Left hindlimb (tissue), 1 donor: ENCODE data around the gene ZBTB48.
"Not testable (repeated sequence)": the region's sequence is repeated elsewhere in the genome, so short reads cannot be mapped to it uniquely, and the experiment has no call there.

Experiments used
- DNase-seq: peaks from one replicate; pipeline ENCODE4 v3.0.0-alpha.2; 2018

The ZBTB48 gene

GRCh38 chr1:6579374-6580118 lies at the start of gene ZBTB48:
ZBTB48 (plus strand) TSS chr1:6579994; CDS start chr1:6580610, 616 bp downstream.
- peak; percentile 99 for DNase-seq

- DNase-seq, result no peak
Measured at GRCh38 chr1:6530504-6531160, 49.2 kb upstream of the ZBTB48 start.

- no peak for DNase-seq
Measured at GRCh38 chr1:6531996-6532395, 47.8 kb upstream of the ZBTB48 start.

DNA sequence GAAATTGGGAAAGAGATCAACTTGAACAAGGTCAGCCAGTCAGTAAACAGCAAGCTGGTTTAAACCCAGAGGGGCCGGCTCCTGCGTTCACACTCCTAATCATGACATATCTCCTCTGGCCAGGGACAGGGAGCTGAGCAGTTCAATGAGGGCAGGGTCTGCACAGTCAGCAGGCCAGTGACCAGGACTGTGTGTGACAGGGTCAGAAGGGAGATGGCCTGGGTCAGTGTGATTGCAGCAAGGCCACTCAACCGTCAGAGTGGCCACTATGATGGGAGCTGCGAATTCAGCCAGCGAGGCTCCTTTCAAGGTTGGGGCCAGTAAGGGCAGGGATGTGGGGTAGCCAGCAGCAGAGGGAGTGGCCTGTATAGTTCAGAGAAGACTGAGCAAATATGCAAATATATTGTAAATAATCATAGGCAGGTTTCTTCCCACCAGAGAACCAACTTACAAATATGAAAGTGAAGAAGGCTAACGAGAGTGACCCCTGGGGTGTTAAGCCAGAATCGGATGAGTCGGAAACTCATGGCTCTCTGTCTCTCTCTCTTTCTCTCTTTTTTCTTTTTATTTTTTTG lies 45.5 kb upstream of the ZBTB48 start:
- no peak for DNase-seq

DNA sequence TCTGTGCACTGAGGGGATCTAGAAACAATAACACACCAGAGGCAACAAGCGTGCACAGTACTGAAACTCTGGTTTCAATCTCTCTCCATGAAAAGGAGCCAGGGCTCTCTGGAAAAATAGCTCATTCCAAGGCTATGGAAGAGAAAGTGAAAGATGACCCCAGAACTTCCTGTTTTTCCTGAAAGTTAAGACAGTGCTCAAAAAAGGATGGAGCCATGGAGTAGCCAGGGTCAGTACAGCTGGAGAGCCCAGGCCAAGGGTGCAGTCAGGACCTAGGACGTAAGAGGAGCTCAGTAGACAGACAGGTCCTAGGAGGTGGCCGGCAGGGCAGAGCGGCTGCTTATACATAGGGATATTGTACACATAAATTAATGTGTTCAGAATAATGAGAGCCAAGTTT lies 44.6 kb upstream of the ZBTB48 start:
- no peak for DNase-seq

DNA sequence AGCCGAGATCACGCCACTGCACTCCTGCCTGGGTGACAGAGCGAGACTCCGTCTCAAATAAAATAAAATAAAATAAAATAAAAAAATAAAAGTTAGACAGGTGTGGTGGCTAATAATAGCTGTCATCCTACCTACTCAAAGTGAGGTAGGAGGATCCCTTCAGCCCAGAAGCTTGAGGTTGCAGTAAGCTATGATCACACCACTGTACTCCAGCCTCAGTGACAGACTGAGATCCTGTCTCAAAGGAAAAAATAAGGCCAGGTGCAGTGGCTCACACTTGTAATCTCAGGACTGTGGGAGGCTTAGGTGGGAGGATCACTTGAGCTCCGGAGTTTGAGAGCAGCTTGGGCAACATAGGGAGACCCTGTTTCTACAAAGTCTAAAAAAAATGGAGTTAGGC lies 43.5 kb upstream of the ZBTB48 start:
- no peak for DNase-seq

GRCh38 chr1:6538956-6539355 lies 40.8 kb upstream of the ZBTB48 start:
- no peak for DNase-seq

GRCh38 chr1:6544831-6545230 lies 35.0 kb upstream of the ZBTB48 start:
- no peak for DNase-seq

DNA sequence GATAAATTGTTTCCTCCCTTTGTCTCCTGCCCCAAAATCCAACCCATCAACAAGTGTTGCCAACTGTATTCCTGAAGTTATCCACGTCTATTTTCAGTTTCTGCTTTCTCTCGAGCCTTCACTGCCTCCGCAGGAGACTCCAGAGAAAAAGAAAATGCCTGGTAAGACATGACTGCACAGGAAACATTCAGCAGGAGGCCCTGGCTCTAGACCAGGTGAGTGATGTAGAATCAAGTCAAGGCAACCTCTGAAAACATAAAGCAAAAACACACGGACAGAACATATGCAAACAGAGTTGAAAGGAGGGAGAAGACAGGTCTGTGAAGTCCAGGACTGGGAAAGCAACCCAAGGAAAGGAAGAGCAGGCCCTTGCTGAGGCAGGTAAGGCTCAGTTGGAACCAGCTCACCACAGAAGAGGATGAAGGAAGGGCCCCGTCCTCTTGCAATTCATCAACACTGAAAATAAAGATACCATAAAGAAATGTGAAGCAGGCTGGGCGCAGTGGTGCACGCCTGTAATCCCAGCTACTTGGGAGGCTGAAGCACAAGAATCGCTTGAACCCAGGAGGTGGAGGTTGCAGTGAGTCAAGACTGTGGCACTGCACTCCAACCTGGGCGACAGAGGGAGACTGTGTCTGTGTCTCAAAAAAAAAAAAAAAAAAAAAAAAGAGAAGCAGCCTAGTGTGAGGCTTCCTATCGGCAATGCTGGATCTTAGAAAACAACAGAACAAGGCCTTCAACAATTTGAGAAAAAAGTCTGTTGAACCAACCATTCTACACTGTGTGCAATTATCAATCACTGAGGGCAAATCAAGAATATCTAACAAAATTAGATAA lies 34.3 kb upstream of the ZBTB48 start:
- DNase-seq, result no peak

GRCh38 chr1:6546326-6546725 lies 33.5 kb upstream of the ZBTB48 start:
- DNase-seq, result no peak

- DNase-seq, result no peak
Measured at GRCh38 chr1:6547301-6547700, 32.5 kb upstream of the ZBTB48 start.

DNA sequence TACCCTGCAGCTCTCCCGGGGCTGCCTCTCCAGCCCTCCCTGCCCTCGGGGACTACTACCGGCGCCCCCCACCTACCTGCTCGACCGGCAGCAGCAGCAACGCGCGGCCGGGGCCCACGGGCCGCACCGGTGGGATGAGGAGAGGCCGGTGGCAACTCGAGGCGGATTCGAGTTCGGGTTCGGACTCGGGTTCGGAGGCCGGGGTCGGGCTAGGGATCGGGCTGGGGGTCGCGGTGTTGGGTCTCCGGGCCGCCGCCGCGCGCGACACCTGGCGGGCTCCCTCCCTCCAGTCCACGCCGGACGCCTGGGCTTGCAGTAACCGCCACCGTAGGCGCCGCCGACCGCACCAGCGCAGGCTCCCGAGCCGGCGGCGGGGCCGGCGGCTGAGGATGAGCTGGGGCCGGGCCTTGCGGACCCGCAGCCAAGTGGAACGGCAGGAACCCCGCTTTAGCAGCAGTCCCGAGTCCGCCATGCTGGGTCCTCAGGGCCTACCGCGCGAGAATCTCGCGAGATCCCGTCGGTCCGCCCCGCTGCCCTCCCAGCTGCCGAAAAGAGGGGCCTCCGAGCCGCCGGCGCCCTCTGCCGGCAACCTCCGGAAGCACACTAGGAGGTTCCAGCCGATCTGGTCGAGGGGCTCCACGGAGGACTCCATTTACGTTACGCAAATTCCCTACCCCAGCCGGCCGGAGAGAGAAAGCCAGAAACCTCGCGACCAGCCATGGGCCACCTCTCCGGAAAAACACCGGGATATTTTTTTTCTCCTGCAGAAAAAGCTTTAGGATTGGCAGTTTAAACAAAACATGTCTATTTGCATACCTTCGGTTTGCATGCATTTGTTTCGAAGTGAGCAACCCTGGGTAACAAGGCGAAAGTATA lies 25.5 kb upstream of the ZBTB48 start, which contains the start of gene NOL9:
Gene NOL9, minus strand, starts transcription at position 483 of the 876 bp plus-strand sequence. Its CDS starts 11 bp downstream, at position 472.
- peak; percentile 96 for DNase-seq

GRCh38 chr1:6554907-6555778 lies 24.7 kb upstream of the ZBTB48 start, which contains the start of gene TAS1R1:
TAS1R1 (plus strand) TSS chr1:6555307; CDS start chr1:6555374, 67 bp downstream.
- peak; percentile 64 for DNase-seq

DNA sequence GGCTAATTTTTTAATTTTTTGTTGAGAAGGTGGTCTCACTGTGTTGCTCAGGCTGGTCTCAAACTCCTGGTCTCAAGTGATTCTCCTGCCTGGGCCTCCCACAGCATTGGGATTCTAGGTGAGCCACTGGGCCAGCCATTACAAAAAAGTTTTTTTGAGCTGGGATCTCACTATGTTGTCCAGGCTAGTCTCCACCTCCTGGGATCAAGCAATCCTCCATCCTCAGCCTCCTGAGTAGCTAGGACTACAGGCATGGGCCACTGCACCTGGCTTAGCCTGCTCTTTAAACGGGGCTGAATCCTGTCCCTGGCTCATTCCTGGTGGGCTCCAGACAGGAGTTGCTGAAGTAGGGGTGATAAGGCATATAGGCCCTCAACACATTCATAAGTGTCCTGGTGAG lies 22.2 kb upstream of the ZBTB48 start:
- no peak for DNase-seq

DNA sequence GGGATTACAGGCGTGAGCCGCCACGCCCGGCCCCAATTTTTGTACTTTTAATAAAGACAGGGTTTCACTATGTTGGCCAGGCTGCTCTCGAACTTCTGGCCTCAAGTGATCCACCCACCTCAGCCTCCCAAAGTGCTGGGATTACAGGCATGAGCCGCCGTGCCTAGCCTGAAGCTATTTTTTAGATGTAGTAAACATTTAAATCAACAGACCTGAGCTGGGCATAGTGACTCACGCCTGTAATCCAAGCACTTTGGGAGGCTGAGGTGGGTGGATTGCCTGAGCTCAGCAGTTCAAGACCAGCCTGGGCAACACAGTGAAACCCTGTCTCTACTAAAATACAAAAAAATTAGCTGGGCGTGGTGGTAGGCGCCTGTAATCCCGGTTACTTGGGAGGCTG lies 20.6 kb upstream of the ZBTB48 start:
- not testable (repeated sequence) for DNase-seq

DNA sequence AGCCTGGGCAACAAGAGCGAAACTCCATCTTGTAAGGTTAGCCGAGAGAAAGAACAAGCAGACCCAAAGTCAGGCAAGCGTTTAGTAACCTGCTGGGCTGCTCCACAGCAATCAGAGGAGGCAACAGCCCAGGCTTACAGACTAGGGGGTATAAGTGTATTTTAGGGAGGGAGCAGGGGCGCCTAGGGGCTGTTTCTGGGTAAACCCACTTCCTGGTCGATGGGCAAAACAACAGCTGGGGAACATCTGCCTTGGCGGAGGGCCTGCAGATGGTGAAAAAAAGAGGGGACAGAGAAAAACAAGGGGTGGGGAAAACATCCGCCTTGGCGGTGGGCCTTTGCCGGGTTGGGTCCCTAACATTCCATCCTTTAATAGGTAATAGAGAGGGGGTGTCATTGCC lies 19.5 kb upstream of the ZBTB48 start:
- no peak for DNase-seq

- no peak for DNase-seq
Measured at GRCh38 chr1:6569033-6569432, 10.8 kb upstream of the ZBTB48 start.

DNA sequence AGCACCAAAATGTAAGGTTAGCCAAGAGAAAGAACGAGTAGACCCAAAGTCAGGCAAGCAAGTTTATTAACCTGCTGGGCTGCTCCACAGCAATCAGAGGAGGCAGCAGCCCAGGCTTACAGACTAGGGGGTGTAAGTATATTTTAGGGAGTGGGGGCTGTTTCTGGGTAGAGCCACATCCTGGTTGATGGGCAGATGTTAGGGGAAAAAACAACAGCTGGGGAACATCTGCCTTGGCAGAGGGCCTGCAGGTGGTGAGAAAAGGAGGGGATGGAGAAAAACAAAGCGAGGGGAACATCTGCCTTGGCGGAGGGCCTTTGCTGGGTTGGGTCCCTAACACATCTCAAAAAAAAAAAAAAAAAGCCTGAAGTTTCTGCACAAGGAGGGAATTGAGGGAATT lies 9.7 kb upstream of the ZBTB48 start:
- no peak for DNase-seq

- no peak for DNase-seq
Measured at GRCh38 chr1:6570987-6571386, 8.8 kb upstream of the ZBTB48 start.

GRCh38 chr1:6572653-6573383 lies 7.0 kb upstream of the ZBTB48 start:
- no peak for DNase-seq
